Natural killer cell (primary cell): ENCODE data around the gene LYPD1. TPM values are rescaled to one million over a fixed set of nuclear protein-coding genes. Genes with fewer than 3 reads are reported as not detected.

Experiments used
- ATAC-seq, 3 donors: fragments of 150-1000 bp in 2 of 3; fragments of 200-7000 bp in 1 of 3; cut with Tn5 transposase; 1 replicate in 1 of 3; 2 replicates in 2 of 3; pipeline ENCODE4 v1.10.0; 2021; ENCODE audit warnings: mild to moderate bottlenecking in 2 of 3, moderate library complexity in 2 of 3
- DNase-seq, 2 donors: peaks; one replicate each; pipeline versions ENCODE4 v3.0.0 to v3.0.0-alpha.2; 2013 to 2021; ENCODE audit warnings: mixed read lengths in 1 of 2
- H3K27ac ChIP-seq: one replicate; pipeline ENCODE4 v1.5.1; 2013; ENCODE audit warnings: mild to moderate bottlenecking, low read length
- H3K27me3 ChIP-seq: one replicate; pipeline ENCODE4 v1.6.1; 2013; ENCODE audit warnings: low read length; ENCODE audit not compliant: control insufficient read depth, insufficient read depth
- H3K36me3 ChIP-seq: one replicate; pipeline ENCODE4 v1.6.1; 2013; ENCODE audit warnings: low read length; ENCODE audit not compliant: control insufficient read depth, insufficient read depth
- H3K4me1 ChIP-seq: one replicate; pipeline ENCODE4 v1.6.1; 2013; ENCODE audit warnings: low read length; ENCODE audit not compliant: control insufficient read depth, insufficient read depth
- H3K4me3 ChIP-seq: one replicate; pipeline ENCODE4 v1.5.1; 2013; ENCODE audit warnings: low read length
- H3K9me3 ChIP-seq: one replicate; pipeline ENCODE4 v1.6.1; 2013; ENCODE audit warnings: low read length; ENCODE audit not compliant: control insufficient read depth, insufficient read depth
- H3K27ac Mint-ChIP-seq, 2 donors: one replicate each; pipeline ENCODE4 v1.8.0; 2022; ENCODE audit warnings: mild to moderate bottlenecking in 2 of 2, mixed read lengths in 2 of 2, moderate library complexity in 1 of 2
- H3K27me3 Mint-ChIP-seq, 2 donors: one replicate each; pipeline ENCODE4 v1.8.0; 2022; ENCODE audit warnings: low read depth in 2 of 2, mixed read lengths in 2 of 2
- H3K36me3 Mint-ChIP-seq: one replicate; pipeline ENCODE4 v1.8.0; 2022; ENCODE audit warnings: mixed read lengths
- H3K4me1 Mint-ChIP-seq, 2 donors: one replicate each; pipeline ENCODE4 v1.8.0; 2022; ENCODE audit warnings: mixed read lengths in 2 of 2
- H3K4me3 Mint-ChIP-seq: one replicate; pipeline ENCODE4 v1.8.0; 2022; ENCODE audit warnings: mild to moderate bottlenecking, moderate library complexity, mixed read lengths
- H3K9me3 Mint-ChIP-seq, 2 donors: one replicate each; pipeline ENCODE4 v1.8.0; 2022; ENCODE audit warnings: mixed read lengths in 2 of 2
- WGBS: methylation state at CpG from one replicate; pipeline ENCODE4 v1.1.7; 2013; ENCODE audit warnings: missing lambda C conversion rate; ENCODE audit not compliant: insufficient coverage; 5-methylcytosine and 5-hydroxymethylcytosine counted together
- intact Hi-C: fragments of 100-400 bp; cut with micrococcal nuclease; formaldehyde crosslinking; loops from one replicate; pipeline ENCODE4 v1.14.2; 2022
- total RNA-seq, 4 donors: library from RNA; stranded (reverse); fragments of 120-200 nt in 1 of 4; gene quantifications; one replicate each; pipeline versions ENCODE4 v1.2.3 to v1.2.4, GENCODE V29; 2013 to 2022
- TF ChIP-seq, protein P1 (sequence below): fragments of 200-600 bp; IDR thresholded peaks from one replicate; pipeline ENCODE4 v1.8.0; 2022; ENCODE audit warnings: antibody characterized with exemption

LYPD1 gene
- total RNA-seq, 3 donors from 2014 or later (not counting 1 experiment from before 2014, with no cell fraction given), result not detected

DNA sequence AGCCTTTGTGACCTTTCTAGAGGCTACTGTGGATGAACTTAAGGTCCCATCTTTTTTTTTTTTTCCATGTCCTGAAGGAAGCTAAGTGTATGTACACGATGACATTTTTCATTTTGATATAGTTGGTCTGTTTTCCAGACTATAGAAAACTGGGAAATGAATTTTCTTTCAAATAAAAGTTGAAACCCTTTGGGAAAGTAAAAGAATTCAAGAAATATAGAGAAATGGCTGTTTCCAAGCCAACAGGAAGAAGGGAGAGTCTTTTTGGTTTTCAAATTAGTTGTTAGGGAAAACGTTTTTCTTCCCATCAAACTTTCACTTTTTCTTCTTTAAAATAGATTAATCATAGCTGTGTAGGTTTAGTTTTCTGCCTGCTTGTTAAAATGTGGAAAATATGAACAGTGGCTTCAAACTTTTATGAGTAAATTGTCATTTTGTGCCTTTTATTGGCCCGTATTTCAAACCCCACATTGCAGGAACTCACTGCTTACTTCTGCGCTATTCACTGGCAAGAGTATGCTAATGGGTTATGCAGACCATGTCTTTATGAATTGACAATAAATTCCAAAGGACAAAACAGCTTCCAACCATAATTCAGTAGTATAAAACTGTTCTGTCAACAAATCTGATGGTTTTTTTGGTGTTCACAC lies 27.7 kb upstream of the LYPD1 start:
- Mint-ChIP-seq H3K4me1 (no peaks in the 10 kb centered on the region), H3K9me3 (peaks cover 4 to 8% of the 10 kb centered on the region in 2 donors), H3K36me3 (no peaks in the 10 kb centered on the region), H3K27ac (no peak overlapping the region), H3K27me3 (no peaks in the 10 kb centered on the region), H3K4me3 (no peak overlapping the region)
- Histone ChIP-seq H3K4me3 (no peak overlapping the region), H3K4me1 (no peaks in the 10 kb centered on the region), H3K9me3 (no peaks in the 10 kb centered on the region), H3K27me3 (no peaks in the 10 kb centered on the region), H3K27ac (no peak overlapping the region), H3K36me3 (no peaks in the 10 kb centered on the region)
- WGBS, result 90% methylated on average over 3 of the region's 4 CpGs
- intact Hi-C loops, result no loop called here
- DNase-seq (no peak), ATAC-seq (no peak)
- TF ChIP-seq, protein P1, sequence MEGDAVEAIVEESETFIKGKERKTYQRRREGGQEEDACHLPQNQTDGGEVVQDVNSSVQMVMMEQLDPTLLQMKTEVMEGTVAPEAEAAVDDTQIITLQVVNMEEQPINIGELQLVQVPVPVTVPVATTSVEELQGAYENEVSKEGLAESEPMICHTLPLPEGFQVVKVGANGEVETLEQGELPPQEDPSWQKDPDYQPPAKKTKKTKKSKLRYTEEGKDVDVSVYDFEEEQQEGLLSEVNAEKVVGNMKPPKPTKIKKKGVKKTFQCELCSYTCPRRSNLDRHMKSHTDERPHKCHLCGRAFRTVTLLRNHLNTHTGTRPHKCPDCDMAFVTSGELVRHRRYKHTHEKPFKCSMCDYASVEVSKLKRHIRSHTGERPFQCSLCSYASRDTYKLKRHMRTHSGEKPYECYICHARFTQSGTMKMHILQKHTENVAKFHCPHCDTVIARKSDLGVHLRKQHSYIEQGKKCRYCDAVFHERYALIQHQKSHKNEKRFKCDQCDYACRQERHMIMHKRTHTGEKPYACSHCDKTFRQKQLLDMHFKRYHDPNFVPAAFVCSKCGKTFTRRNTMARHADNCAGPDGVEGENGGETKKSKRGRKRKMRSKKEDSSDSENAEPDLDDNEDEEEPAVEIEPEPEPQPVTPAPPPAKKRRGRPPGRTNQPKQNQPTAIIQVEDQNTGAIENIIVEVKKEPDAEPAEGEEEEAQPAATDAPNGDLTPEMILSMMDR, result no peak

DNA sequence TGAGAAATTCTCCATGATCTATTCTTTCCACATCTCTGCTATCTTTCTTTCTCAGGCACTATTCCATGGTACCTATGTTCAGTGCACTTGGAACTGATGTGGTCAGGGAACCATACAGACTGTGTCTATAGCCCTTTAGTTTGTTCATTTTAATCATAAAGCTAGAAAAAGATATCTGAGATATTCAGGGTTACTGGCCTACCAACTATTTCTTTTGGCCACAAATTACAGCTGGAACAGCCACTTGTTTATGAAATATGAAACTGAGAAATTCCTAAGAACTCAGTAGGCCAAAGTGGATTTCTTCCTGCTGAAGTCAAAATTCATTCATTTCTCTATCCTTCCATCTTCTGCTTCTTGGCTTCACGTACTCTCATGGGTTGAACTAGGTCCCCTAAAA lies 22.8 kb upstream of the LYPD1 start:
- Histone ChIP-seq H3K36me3 (no peaks in the 10 kb centered on the region), H3K27ac (no peak overlapping the region), H3K4me3 (no peak overlapping the region), H3K4me1 (no peaks in the 10 kb centered on the region), H3K27me3 (no peaks in the 10 kb centered on the region), H3K9me3 (no peaks in the 10 kb centered on the region)
- H3K36me3 Mint-ChIP-seq, result no peaks in the 10 kb centered on the region
- TF ChIP-seq, protein P1, result no peak
- no peak for ATAC-seq
- H3K4me1 Mint-ChIP-seq, result no peaks in the 10 kb centered on the region
- DNase-seq, result no peak
- WGBS, result 89% methylated on average over 1 of the region's 1 CpG
- H3K27me3 Mint-ChIP-seq, result no peaks in the 10 kb centered on the region
- H3K27ac Mint-ChIP-seq, result no peak overlapping the region
- H3K4me3 Mint-ChIP-seq, result no peak overlapping the region
- H3K9me3 Mint-ChIP-seq, result peaks cover 9 to 12% of the 10 kb centered on the region in 2 donors
- intact Hi-C loops, result no loop called here

DNA sequence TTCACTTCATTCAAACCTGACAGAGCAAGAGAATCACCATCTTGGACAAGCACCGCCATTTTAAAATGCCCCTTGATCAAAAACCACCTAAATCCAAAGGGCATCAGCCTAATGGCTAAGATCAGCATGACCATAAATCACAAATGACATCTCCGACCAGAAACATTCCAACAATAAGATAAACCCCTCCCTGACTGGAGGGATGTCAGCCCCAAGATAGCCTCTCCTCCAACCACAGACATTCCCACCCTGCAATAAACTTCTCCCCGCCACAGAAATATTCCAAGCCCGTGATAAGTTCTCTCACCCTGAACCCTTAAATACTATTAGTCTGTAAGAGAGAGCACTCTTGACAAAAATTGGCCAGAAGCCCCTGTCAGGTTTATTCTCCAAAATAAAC lies 21.6 kb upstream of the LYPD1 start:
- no peaks in the 10 kb centered on the region for H3K27me3 ChIP-seq
- ATAC-seq (no peak), DNase-seq (no peak)
- H3K27me3 Mint-ChIP-seq, result no peaks in the 10 kb centered on the region
- H3K27ac Mint-ChIP-seq, result no peak overlapping the region
- no peaks in the 10 kb centered on the region for H3K4me1 Mint-ChIP-seq
- H3K4me3 ChIP-seq, result no peak overlapping the region
- peaks cover 8 to 12% of the 10 kb centered on the region in 2 donors for H3K9me3 Mint-ChIP-seq
- no peaks in the 10 kb centered on the region for H3K36me3 Mint-ChIP-seq
- H3K4me3 Mint-ChIP-seq, result no peak overlapping the region
- WGBS, result 96% methylated on average over 4 of the region's 4 CpGs
- TF ChIP-seq, protein P1, result no peak
- intact Hi-C loops, result no loop called here
- H3K9me3 ChIP-seq, result no peaks in the 10 kb centered on the region
- H3K27ac ChIP-seq, result no peak overlapping the region
- no peaks in the 10 kb centered on the region for H3K36me3 ChIP-seq
- H3K4me1 ChIP-seq, result no peaks in the 10 kb centered on the region
